Umbilical cord (tissue), 2 donors: ENCODE measurements around the gene FAIM. TPM values are rescaled to one million over a fixed set of nuclear protein-coding genes. Genes with fewer than 3 reads are reported as not detected.
"Not testable (repeated sequence)": the region's sequence is repeated elsewhere in the genome, so short reads cannot be mapped to it uniquely, and the experiment has no call there.

Experiments
- DNase-seq: peaks from one replicate; pipeline ENCODE4 v3.0.0-alpha.2; 2015; ENCODE audit warnings: low spot score
- total RNA-seq: library from RNA; depleted of rRNA; stranded (reverse); fragments of >200 nt; gene quantifications from one replicate; pipeline ENCODE4 v1.2.3, GENCODE V29; 2014; ENCODE audit warnings: low replicate concordance; ENCODE audit not compliant: insufficient read depth

FAIM gene
- total RNA-seq, 1 donor from 2014 or later: 4.8 TPM

DNA sequence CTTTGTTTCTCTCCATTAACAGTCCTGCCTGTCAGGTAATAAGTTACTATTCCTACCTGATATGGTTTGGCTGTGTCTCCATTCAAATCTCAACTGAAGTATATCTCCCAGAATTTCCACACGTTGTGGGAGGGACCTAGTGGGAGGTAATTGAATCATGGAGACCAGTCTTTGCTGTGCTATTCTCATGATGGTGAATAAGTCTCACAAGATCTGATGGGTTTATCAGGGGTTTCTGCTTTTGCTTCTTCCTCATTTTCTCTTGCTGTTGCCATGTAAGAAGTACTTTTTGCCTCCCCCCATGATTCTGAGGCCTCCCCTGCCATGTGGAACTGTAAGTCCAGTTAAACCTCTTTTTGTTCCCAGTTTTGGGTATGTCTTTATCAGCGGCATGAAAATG is 6.9 kb upstream of the FAIM start:
- DNase-seq: not testable (repeated sequence)

DNA sequence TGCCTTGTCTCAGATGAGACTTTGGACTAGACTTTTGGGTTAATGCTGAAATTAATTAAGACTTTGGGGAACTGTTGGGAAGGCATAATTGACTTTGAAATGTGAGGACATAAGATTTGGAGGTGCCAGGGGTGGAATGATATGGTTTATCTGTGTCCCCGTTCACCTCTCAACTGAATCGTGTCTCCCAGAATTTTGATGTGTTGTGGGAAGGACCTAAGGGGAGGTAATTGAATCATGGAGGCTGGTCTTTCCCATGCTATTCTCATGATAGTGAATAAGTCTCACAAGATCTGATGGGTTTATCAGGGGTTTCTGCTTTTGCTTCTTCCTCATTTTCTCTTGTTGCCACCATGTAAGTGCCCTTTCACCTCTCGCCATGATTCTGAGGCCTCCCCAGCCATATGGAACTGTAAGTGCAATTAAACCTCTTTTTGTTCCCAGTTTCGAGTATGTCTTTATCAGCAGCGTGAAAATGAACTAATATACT is 4.4 kb upstream of the FAIM start:
- not testable (repeated sequence) for DNase-seq

DNA sequence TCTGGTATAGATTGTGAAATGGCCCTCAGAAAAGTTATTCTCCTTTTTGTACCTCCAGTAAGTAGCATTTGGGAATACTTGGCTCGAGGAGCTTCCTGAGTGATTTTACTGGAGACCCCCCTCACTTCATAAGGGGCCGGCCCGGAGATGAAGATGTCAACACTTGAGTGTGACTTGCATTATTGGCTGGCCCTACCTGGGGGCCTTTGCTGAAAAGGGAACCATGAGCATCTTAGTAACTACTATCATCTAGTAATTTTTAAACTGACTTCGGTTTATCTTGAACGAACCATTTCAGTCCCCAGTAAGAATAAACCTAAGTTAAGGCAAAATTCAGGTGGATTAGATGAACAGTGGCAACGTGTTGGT is 1.3 kb downstream of the FAIM start:
- no peak for DNase-seq

DNA sequence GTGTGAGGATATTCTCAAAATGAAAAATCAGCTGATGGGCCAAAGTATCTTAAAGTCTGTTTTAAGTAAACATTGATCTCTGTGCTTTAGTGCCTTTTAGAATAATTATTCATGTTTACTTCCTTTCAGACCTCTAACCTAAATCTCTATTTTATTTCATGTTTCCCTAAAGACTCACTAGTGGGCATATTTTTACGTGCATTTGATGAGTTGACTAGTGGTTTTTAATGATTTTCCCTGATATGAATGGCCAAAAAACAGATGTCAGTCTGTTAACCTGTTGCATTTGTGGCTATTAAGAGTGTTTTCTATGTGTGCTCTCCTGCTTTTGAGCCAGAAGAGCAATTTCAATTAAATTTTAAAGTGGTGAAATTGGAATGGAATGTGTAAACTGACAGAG is 6.9 kb downstream of the FAIM start:
- DNase-seq: no peak

DNA sequence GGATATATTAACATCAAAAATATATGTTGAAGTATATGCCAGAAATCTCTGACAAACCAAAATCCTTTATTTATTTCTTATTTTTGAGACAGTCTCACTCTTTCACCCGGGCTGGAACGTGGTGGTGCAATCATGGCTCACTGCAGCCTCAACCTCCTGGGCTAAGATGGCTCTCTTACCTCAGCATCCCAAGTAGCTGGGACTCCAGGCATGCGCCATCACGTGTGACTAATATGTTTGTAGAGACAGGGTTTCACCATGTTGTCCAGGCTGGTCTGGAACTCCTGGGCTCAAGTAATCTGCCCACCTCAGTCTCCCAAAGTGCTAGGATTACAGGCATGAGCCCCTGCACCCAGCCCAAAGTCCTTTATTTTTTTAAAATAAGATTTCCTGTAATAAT is 11.9 kb downstream of the FAIM start:
- no peak for DNase-seq

DNA sequence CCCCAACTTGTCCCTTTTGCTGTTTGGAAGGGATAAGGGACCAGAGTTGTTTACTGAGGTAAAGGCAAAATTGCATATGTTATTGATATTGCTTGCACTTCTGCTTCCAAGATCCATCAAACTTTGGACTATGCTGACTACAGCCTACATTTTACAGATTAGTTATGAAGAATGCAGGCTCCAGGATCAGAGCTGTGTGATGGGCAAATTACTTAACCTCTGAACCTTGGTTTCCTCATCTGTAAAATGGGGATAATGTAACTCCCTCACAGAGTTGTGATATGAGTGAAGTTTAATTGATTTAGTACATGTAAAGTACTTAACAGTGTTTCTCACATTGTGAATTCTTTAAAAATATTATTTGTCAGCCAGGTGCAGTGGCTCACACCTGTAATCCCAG is 15.9 kb downstream of the FAIM start:
- no peak for DNase-seq

DNA sequence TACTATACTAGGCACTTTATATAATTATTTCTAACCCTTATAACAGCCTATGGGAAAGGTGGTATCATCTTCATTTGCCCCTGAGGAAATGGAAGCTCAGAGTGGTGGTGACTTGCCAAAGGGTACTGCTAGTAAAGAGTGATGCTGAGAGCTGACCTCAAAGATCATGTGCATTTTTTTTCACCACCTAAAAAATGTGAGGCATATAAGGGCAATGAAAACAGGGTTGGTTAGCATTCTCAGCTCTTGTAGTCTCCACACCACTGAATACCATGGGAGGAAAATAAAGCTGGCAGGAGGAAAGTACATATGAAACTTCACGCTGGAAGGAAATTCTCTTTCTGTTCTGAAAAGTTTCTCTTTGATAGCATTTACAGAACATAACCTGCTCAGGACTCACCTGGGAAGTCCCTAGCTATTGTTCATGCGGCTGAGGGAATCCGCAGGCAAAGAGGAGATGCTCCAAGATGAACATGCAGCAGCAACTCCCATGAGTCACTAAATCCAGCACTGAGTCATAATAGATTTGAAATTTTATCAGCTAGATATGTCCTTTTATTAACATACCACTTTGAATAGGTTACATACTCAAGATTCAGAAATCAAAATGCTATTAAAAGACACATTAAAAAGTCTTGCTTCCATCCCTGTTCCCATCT is 17.3 kb downstream of the FAIM start:
- DNase-seq: peak; percentile 29

DNA sequence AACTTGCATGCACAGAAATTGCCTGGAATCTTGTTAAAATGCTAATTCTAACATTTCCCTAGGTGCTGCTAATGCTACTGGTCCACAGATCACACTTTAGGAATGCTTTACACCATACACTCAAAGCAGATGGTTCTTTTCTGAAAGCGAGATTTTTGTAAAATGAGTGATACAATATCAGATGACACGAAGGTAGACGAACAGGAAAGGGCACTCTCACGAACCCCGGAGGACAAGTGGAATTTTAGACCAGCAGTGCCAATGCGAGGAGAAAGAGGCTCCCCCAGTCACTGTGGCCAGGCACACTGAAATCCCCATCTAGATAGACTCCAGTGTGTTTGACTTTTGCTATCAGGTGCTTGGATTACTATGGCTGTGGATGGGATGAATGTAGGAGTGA is 21.0 kb downstream of the FAIM start:
- no peak for DNase-seq

DNA sequence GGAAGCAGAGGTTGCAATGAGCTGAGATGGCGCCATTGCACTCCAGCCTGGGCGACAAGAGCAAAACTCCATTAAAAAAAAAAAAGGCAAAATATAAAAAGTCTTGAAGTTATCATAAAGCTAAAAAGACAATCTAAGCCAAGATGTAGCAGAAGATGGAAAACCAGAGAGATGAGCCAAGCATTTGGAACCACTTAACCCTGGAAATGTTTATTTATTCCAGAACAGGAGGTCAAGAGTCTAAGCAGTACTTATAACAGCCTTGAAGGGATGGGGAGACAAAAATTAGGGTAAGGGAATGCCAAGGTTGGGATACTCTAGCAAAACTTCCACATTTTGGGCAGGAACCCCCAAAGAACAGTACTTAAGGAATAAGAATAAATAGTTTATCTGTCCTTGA is 30.1 kb downstream of the FAIM start:
- no peak for DNase-seq

DNA sequence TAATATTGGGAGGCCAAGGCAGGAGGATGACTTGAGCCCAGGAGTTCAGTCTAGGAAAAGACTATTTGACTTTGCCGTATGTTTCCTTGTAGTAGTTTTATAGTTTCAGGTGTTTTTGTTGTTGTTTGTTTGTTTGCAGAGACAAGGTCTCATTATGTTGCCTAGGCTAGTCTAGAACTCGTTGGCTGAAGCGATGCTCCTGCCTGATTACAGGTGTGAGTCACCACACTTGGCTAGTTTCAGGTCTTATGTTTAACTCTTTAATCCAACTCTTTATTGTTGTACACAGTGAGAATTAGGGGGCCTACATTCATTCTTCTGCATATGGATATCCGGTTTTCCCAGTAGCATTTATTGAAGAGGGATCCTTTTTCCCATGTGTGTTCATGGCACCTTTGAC is 32.0 kb downstream of the FAIM start:
- DNase-seq: no peak

DNA sequence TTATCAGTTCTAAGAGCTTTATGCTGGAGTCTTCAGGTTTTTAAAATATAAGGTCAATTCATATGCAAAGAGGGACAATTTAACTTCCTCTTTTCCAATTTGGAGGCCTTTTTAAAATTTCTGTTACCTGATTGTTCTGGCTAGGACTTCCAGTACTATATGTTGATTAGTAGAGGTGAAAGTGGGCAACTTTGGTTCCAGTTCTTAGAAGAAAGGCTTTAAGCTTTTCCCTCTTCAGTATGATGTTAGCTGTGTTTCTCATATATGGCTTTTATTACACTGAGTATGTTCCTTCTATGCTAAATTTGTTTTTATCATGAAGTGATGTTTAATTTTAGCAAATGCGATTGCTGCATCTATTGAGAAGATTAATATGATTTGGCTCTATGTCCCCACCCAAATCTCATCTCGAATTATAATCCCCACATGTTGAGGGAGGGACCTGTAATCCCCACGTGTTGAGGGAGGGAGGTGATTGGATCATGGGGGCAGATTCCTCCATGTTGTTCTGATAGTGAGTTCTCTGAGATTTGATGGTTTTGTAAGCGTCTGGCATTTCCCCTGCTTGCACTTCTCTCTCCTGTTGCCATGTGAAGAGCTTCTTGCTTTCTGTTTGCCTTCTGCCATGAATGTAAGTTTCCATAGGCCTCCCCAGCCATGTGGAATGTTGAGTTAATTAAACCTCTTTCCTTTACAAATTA is 33.8 kb downstream of the FAIM start:
- DNase-seq: no peak

DNA sequence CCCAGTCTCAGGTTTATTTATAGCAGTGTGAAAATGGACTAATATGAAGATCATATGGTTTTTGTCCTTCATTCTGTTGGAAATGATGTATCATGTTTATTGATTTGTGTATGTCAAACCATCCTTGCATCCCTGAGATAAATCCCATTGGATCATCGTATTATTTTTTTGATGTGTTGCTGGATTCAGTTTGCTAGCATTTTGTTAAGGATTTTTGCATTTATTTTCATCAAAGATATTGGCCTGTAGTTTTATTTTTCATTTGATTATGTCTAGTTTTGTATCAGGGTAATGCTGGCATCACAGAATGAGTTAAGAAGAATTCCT is 34.3 kb downstream of the FAIM start:
- no peak for DNase-seq

DNA sequence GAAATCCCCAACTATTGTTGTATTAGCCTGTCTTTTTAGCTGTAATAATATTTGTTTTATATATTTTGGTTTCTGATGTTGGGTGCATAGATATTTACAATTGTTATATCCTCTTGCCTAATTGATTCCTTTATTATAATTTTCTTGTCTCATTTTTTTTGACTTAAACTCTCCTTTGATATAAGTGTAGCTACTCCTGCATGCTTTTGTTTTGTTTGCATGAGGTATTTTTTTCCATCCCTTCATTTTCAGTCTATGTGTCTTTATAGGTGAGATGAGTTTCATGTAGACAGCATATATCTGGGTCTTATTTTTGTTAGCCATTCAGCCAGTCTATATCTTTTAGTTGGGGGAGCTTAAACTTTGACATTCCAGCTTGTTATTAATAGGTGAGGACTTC is 37.4 kb downstream of the FAIM start:
- DNase-seq: no peak

DNA sequence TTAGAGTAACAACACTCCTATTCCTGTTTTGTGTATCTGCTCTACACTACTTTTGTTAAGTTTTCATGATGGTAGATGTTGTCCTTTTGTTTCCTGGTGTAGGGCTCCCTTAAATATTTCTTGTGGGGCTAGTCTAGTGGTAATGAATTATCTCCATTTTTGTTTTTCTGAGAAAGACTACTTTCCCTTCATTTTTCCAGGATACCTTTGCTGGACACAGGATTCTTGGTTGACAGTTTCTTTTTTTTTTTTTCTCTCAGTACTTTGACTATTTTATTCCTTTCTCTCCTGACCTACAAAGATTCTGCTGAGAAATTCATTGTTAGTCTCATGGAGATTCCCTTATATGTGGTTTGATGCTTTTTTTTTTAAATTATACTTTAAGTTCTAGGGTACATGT is 37.9 kb downstream of the FAIM start:
- DNase-seq: no peak

DNA sequence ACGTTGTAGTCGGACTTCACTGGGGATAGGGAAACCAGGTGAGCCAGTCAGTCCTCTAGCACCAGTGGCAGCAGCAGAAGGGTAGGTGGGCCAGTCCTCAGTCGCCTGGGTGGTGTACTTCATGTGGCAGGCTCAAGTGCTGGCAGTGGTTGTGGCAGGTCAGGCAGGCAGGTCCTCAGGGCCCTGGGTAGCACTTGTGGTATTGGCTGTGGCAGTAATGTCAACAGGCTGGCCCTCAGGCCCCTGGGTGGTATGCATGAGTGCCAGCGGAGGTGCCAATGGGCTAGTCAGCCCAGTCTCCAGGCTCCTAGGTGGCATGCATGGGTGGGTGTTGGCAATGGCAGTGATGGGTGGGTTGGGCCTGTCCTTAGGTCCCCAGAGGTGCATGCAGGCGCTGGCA is 40.6 kb downstream of the FAIM start:
- DNase-seq: no peak

DNA sequence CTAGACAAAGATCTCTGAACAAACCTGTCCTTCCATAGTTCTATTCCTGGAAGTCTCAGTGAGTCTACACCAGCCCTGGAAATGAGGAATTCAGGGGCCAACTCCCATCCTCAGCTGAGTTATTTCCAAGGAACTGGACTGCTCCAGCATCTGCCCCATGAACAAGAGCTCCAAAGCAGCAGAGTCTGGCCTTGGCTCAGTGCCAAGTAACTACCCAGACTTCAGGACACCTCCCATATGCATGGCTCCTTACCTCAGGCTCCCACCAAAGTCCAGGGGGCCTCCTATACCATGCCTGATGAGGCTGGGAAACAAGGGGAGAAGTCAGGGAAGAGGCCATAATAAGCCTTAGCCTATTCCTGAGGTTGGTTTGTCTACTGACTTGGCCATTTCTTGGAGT is 45.0 kb downstream of the FAIM start:
- DNase-seq: no peak

DNA sequence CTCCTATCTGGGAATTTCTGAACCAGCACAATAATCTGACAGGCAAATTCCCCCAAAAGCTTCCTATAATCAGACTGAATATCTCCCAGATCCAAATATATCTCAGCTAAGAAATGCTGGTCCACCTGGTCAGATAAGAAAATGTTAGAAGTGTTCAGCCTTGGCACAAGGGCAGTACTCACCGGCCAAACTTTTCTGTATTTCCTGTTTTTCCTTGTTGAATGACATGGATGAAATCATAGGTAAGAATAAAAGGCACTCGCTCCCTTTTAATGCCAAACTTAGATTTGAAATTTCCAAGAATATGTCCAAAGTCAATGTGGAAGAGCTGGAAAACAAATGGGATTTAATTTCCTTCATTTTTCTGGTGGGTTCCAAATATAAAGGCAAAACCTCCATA is 48.9 kb downstream of the FAIM start:
- no peak for DNase-seq

DNA sequence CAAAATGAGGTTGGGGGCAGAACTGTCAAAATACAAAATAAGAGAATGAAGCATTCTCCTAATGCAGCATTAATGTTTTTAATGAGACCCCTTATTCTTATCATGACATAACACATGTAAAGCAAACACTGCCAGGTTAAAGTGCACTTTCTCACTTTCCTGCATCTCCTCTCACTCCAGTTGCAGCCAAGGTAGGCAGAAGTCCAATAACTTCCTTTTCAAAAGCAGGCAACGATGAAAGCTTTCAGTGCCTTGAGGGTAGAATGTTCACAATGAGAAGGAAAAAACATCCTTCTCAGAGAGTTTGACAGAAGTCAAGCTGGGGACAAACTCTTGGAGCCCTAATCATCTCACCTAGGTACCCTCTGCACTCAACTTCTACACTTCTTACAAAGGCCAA is 59.5 kb downstream of the FAIM start:
- DNase-seq: no peak

DNA sequence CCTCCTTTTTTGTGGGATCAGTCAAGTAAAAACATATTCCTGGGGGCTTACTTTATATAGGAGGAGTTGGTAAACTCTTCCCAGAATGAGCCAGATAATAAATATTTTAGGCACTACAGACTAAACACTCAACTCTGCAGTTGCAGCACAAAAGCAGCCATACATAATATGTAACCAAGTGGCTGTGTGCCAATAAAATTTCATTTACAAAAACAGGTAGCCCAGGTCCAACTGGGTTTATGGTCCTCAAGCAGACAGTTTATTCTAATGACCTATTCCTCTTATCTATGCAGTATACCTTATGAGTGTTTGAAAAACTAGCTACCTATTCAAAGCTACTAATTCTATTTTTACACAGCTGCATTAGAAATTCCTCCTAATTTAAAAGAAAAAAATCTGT is 61.8 kb downstream of the FAIM start:
- no peak for DNase-seq

DNA sequence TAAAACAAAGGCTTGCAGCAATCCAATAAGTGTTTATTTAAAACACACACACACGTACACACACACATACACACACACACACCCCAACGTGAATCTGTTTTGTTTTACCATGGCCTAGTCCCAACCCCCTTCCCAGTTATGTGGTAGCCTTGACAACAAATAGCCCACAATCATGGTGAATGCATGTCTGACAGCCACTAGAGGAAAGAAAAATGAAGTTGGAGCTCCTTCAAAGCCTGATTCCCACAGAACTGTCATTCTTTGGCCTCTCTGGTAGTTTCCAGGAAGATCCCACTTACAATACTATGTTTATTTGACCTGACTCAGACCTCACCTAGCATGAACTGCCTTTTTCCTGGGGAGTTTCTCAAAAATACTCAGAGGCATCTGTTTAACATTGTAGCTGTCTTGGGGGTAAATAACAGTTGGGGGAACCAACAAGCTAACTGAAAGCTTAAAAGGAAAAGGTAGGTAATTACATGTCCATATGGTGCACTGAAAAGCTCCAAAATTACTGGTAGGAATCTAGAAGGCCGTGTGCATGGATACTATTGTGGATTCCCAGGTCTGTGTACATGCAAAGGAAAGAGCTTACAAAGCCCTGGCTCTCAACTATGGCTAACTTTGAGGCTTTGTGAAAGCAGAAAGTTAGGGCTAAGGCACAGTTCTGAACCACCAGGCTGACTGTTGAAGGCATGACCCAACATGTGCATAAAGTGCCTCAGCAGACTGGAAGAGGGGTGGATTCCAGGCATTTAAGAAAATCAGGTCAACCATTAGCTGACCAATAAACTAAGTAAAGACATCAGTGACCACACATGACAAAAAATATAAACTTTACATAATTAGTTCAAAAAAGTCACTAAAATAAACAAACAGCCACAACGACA is 65.3 kb downstream of the FAIM start:
- no peak for DNase-seq

DNA sequence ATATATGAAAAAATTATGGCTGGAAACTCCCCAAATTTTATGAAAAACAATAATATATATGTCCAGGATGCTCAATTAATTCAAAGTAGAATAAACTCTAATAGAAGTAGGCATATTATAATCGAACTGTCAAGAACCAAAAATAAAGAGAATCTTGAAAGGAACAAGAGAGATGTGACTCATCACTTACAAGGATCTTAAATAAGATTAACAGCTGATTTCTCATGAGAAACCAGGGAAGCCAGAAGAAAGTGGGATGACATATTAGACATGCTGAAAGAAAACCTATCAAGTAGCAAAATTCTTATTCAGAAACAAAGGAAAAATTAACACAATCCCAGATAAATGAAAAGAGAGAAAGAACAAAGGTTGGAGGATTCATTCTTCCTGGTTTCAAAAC is 66.8 kb downstream of the FAIM start:
- DNase-seq: no peak

DNA sequence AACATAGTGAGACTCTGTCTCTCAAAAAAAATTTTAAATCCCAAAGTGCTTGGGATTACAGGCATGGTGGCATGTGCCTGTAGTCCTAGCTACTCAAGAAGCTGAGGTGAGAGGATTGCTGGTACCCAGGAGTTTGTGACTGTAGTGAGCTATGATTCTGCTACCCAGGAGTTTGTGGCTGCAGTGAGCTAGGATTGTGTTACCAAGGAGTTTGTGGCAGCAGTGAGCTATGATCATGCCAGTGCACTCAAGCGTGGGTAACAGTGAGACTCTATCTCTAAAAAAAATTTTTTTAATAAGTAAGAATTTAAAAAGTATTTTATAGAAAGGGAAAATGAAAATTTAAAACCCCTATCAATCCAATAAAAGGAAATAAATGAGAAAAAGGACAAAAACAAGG is 69.5 kb downstream of the FAIM start:
- no peak for DNase-seq

DNA sequence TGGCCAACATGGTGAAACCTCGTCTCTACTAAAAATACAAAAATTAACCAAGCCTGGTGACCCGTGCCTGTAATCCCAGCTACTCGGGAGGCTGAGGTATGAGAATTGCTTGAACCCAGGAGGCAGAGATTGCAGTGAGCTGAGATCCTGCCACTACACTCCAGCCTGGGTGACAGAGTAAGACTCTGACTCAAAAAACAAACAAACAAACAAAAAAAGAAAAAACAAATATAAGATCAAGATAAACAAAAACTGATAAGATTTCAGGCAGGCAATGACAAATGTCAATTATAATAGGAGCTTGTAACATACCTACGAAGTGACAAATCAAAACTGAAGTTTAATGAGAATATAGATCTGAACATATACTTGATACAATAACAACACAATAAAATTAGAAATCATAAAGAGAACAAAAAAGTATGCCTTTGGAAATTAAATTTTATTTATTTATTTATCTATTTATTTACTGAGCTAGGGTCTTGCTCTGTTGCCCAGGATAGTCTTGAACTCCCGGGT is 70.4 kb downstream of the FAIM start:
- DNase-seq: no peak
